K562 (cell line): ENCODE data around the gene SRL. TPM values are rescaled to one million over a fixed set of nuclear protein-coding genes. Genes with fewer than 3 reads are reported as not detected.

Source experiments
- CC2D1A ChIP-seq: fragments of 450-650 bp; IDR thresholded peaks from 2 replicates; pipeline ENCODE4 v1.6.1; 2017; ENCODE audit warnings: mild to moderate bottlenecking
- MEF2D ChIP-seq: conservative IDR thresholded peaks from 2 replicates; pipeline ENCODE4 v1.6.1; 2016; ENCODE audit warnings: low read depth, missing genetic modification characterization, missing compliant biosample characterization
- MTA2 ChIP-seq: fragments of 450-650 bp; IDR thresholded peaks from 2 replicates; pipeline ENCODE4 v1.6.1; 2016; ENCODE audit warnings: low read depth
- polyA plus RNA-seq, 8 experiments: library from polyadenylated mRNA; depleted of rRNA in 4 of 8; stranded (reverse) in 5 of 8; unstranded in 3 of 8; fragments of >200 nt; fragmentation: Nextera tagmentation in 2 of 8; fragmentation: Illumina TruSeq in 1 of 8; extraction: Ambion mirVana in 2 of 8; extraction: Trizol in 1 of 8; gene quantifications; 2 replicates each; pipeline versions ENCODE4 v1.2.1 to v1.2.3, GENCODE V29; 2011 to 2014; ENCODE audit warnings: inconsistent platforms in 1 of 8, missing spikeins in 1 of 8
- total RNA-seq, 7 experiments: library from RNA; depleted of rRNA in 6 of 7; stranded (reverse); fragments of >200 nt in 6 of 7; fragmentation: Illumina TruSeq in 2 of 7; extraction: Trizol in 2 of 7; gene quantifications; 2 replicates each; pipeline versions ENCODE4 v1.2.1 to v1.2.3, GENCODE V29; 2011 to 2021; ENCODE audit warnings: low replicate concordance in 1 of 7
- TF ChIP-seq, protein P1 (sequence below): sonication (generic); formaldehyde crosslinking; IDR thresholded peaks from 2 replicates; pipeline ENCODE4 v1.8.0; 2022; ENCODE audit warnings: mild to moderate bottlenecking, missing genetic modification reagents
- TF ChIP-seq, protein P2 (sequence below): fragments of 200-600 bp; sonication (generic); IDR thresholded peaks from one replicate; pipeline ENCODE4 v1.6.1; 2012; ENCODE audit warnings: mild to moderate bottlenecking, low read depth, low read length, inconsistent platforms

The SRL gene
- total and polyA plus RNA-seq, 9 of the 15 experiments (the other 6 are each of a cell fraction or from before 2014, with no cell fraction given): 0.01 TPM; not detected in 8

DNA sequence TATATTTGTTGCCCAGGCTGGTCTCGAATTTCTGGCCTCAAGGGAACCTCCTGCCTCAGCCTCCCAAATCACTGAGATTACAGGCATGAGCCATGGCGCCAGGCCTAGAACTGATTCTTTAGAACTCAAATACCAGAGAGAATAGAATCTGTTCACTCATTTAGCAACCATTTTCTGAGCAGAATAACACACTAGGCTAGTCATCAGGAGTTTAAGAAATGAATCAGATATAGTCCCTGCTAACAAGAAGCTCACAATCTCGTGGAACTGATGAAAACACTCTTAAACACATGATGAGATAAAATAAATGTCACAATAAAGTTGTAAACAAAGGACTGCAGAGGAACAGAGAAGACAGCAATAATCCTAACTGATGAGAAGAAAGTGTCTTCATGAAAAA lies 69.8 kb downstream of the SRL start (continued):
- TF ChIP-seq, protein P1, sequence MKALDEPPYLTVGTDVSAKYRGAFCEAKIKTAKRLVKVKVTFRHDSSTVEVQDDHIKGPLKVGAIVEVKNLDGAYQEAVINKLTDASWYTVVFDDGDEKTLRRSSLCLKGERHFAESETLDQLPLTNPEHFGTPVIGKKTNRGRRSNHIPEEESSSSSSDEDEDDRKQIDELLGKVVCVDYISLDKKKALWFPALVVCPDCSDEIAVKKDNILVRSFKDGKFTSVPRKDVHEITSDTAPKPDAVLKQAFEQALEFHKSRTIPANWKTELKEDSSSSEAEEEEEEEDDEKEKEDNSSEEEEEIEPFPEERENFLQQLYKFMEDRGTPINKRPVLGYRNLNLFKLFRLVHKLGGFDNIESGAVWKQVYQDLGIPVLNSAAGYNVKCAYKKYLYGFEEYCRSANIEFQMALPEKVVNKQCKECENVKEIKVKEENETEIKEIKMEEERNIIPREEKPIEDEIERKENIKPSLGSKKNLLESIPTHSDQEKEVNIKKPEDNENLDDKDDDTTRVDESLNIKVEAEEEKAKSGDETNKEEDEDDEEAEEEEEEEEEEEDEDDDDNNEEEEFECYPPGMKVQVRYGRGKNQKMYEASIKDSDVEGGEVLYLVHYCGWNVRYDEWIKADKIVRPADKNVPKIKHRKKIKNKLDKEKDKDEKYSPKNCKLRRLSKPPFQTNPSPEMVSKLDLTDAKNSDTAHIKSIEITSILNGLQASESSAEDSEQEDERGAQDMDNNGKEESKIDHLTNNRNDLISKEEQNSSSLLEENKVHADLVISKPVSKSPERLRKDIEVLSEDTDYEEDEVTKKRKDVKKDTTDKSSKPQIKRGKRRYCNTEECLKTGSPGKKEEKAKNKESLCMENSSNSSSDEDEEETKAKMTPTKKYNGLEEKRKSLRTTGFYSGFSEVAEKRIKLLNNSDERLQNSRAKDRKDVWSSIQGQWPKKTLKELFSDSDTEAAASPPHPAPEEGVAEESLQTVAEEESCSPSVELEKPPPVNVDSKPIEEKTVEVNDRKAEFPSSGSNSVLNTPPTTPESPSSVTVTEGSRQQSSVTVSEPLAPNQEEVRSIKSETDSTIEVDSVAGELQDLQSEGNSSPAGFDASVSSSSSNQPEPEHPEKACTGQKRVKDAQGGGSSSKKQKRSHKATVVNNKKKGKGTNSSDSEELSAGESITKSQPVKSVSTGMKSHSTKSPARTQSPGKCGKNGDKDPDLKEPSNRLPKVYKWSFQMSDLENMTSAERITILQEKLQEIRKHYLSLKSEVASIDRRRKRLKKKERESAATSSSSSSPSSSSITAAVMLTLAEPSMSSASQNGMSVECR (CRISPR knock-in tag): no peak
- TF ChIP-seq MTA2 (no peak), CC2D1A (no peak), MEF2D (tag) (no peak)
- TF ChIP-seq, protein P2, sequence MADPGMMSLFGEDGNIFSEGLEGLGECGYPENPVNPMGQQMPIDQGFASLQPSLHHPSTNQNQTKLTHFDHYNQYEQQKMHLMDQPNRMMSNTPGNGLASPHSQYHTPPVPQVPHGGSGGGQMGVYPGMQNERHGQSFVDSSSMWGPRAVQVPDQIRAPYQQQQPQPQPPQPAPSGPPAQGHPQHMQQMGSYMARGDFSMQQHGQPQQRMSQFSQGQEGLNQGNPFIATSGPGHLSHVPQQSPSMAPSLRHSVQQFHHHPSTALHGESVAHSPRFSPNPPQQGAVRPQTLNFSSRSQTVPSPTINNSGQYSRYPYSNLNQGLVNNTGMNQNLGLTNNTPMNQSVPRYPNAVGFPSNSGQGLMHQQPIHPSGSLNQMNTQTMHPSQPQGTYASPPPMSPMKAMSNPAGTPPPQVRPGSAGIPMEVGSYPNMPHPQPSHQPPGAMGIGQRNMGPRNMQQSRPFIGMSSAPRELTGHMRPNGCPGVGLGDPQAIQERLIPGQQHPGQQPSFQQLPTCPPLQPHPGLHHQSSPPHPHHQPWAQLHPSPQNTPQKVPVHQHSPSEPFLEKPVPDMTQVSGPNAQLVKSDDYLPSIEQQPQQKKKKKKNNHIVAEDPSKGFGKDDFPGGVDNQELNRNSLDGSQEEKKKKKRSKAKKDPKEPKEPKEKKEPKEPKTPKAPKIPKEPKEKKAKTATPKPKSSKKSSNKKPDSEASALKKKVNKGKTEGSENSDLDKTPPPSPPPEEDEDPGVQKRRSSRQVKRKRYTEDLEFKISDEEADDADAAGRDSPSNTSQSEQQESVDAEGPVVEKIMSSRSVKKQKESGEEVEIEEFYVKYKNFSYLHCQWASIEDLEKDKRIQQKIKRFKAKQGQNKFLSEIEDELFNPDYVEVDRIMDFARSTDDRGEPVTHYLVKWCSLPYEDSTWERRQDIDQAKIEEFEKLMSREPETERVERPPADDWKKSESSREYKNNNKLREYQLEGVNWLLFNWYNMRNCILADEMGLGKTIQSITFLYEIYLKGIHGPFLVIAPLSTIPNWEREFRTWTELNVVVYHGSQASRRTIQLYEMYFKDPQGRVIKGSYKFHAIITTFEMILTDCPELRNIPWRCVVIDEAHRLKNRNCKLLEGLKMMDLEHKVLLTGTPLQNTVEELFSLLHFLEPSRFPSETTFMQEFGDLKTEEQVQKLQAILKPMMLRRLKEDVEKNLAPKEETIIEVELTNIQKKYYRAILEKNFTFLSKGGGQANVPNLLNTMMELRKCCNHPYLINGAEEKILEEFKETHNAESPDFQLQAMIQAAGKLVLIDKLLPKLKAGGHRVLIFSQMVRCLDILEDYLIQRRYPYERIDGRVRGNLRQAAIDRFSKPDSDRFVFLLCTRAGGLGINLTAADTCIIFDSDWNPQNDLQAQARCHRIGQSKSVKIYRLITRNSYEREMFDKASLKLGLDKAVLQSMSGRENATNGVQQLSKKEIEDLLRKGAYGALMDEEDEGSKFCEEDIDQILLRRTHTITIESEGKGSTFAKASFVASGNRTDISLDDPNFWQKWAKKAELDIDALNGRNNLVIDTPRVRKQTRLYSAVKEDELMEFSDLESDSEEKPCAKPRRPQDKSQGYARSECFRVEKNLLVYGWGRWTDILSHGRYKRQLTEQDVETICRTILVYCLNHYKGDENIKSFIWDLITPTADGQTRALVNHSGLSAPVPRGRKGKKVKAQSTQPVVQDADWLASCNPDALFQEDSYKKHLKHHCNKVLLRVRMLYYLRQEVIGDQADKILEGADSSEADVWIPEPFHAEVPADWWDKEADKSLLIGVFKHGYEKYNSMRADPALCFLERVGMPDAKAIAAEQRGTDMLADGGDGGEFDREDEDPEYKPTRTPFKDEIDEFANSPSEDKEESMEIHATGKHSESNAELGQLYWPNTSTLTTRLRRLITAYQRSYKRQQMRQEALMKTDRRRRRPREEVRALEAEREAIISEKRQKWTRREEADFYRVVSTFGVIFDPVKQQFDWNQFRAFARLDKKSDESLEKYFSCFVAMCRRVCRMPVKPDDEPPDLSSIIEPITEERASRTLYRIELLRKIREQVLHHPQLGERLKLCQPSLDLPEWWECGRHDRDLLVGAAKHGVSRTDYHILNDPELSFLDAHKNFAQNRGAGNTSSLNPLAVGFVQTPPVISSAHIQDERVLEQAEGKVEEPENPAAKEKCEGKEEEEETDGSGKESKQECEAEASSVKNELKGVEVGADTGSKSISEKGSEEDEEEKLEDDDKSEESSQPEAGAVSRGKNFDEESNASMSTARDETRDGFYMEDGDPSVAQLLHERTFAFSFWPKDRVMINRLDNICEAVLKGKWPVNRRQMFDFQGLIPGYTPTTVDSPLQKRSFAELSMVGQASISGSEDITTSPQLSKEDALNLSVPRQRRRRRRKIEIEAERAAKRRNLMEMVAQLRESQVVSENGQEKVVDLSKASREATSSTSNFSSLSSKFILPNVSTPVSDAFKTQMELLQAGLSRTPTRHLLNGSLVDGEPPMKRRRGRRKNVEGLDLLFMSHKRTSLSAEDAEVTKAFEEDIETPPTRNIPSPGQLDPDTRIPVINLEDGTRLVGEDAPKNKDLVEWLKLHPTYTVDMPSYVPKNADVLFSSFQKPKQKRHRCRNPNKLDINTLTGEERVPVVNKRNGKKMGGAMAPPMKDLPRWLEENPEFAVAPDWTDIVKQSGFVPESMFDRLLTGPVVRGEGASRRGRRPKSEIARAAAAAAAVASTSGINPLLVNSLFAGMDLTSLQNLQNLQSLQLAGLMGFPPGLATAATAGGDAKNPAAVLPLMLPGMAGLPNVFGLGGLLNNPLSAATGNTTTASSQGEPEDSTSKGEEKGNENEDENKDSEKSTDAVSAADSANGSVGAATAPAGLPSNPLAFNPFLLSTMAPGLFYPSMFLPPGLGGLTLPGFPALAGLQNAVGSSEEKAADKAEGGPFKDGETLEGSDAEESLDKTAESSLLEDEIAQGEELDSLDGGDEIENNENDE: no peak
- TF ChIP-seq, all 486 proteins: peak for 0
